Panc1 (cell line): ENCODE measurements around the gene GNS. TPM values are rescaled to one million over a fixed set of nuclear protein-coding genes. Genes with fewer than 3 reads are reported as not detected.

Source experiments
- ATAC-seq: fragments of 200-7000 bp; cut with Tn5 transposase; 2 replicates; pipeline ENCODE4 v1.9.1; 2020; ENCODE audit warnings: mild to moderate bottlenecking, moderate library complexity
- BruUV-seq: library from RNA; stranded (reverse); fragments of 400-500 nt; replicated peaks from 2 replicates; lab custom pipeline; 2021; lab: Mats Ljungman, UMichigan
- CTCF ChIA-PET: fragments of 300-600 bp; sonication (Branson Sonifier 250); formaldehyde crosslinking; loops from one replicate; lab custom pipeline; 2022; ENCODE audit warnings: antibody characterized with exemption; lab: Charles Lee
- POLR2A ChIA-PET: fragments of 300-600 bp; sonication (Branson Sonifier 250); formaldehyde crosslinking; loops from one replicate; lab custom pipeline; 2022; ENCODE audit warnings: antibody characterized with exemption; lab: Charles Lee
- DNase-seq: peaks from one replicate; pipeline ENCODE4 v3.0.0-alpha.2; 2010; ENCODE audit warnings: low read depth, low spot score
- H3K27ac ChIP-seq: 2 replicates; pipeline ENCODE4 v1.5.1; 2011; ENCODE audit warnings: mild to moderate bottlenecking, low read length, inconsistent platforms
- H3K27me3 ChIP-seq: fragments of 200-500 bp; sonication (Bioruptor generic); 2 replicates; pipeline ENCODE4 v1.6.0; 2014; ENCODE audit warnings: low read length, inconsistent platforms; ENCODE audit not compliant: control insufficient read depth, insufficient read depth
- H3K36me3 ChIP-seq: fragments of 200-500 bp; sonication (Bioruptor generic); 2 replicates; pipeline ENCODE4 v1.5.1; 2014; ENCODE audit warnings: inconsistent platforms, mild to moderate bottlenecking, low read length, moderate library complexity; ENCODE audit not compliant: control insufficient read depth, insufficient read depth
- H3K4me1 ChIP-seq: 2 replicates; pipeline ENCODE4 v1.5.1; 2011; ENCODE audit warnings: inconsistent platforms, mild to moderate bottlenecking, low read length, moderate library complexity; ENCODE audit not compliant: control insufficient read depth, insufficient read depth
- H3K4me3 ChIP-seq, 2 experiments: 2 replicates each; pipeline ENCODE4 v1.5.1; 2011 to 2012; ENCODE audit warnings: low read depth in 2 of 2, low read length in 2 of 2, mild to moderate bottlenecking in 2 of 2, inconsistent platforms in 1 of 2, moderate library complexity in 1 of 2
- H3K9me3 ChIP-seq: fragments of 200-500 bp; sonication (Bioruptor generic); 2 replicates; pipeline ENCODE4 v1.5.1; 2014; ENCODE audit warnings: low read depth, mild to moderate bottlenecking, inconsistent platforms, low read length, moderate library complexity; ENCODE audit not compliant: control insufficient read depth, insufficient read depth
- POLR2AphosphoS5 ChIP-seq: IDR thresholded peaks from 2 replicates; pipeline ENCODE4 v1.6.1; 2012; ENCODE audit warnings: mild to moderate bottlenecking, low read depth, low read length, moderate library complexity
- REST ChIP-seq, 2 experiments: IDR thresholded peaks; 2 replicates each; pipeline ENCODE4 v1.6.1; 2011 to 2012; ENCODE audit warnings: low read depth in 2 of 2, control low read depth in 1 of 2, low read length in 1 of 2, mild to moderate bottlenecking in 1 of 2, moderate library complexity in 1 of 2; ENCODE audit not compliant: insufficient read depth in 1 of 2
- SIN3A ChIP-seq: IDR thresholded peaks from 2 replicates; pipeline ENCODE4 v1.6.1; 2012; ENCODE audit warnings: low read depth, mild to moderate bottlenecking, low read length, moderate library complexity, borderline replicate concordance; ENCODE audit not compliant: insufficient read depth
- TCF7L2 ChIP-seq: IDR thresholded peaks from 2 replicates; pipeline ENCODE4 v1.6.1; 2011; ENCODE audit warnings: mild to moderate bottlenecking, low read depth, low read length, inconsistent platforms
- in situ Hi-C: cut with HindIII; loops from 2 replicates; pipeline ENCODE4 v1.10.0; 2016; ENCODE audit warnings: low sequenced_read_pairs, low pct_unique_long_range_greater_than_20kb
- intact Hi-C: fragments of 100-400 bp; cut with micrococcal nuclease; formaldehyde crosslinking; loops from one replicate; pipeline ENCODE4 v1.10.0; 2022; ENCODE audit not compliant: unreplicated experiment
- total RNA-seq: library from RNA; stranded (reverse); gene quantifications from one replicate; pipeline ENCODE4 v1.2.1, GENCODE V29; 2021; ENCODE audit not compliant: unreplicated experiment
- TF ChIP-seq, protein P1 (sequence below): fragments of 450-650 bp; IDR thresholded peaks from 2 replicates; pipeline ENCODE4 v1.5.1; 2017; ENCODE audit warnings: mild to moderate bottlenecking

The GNS gene
- total RNA-seq, 1 experiment from 2014 or later, result 117 TPM

GRCh38 chr12:64747695-64748094, 11.5 kb downstream of the GNS start:
- Histone ChIP-seq H3K27me3 (no peaks in the 10 kb centered on the region), H3K4me3 (no peak overlapping the region), H3K27ac (no peak overlapping the region), H3K4me1 (peaks cover 2% of the 10 kb centered on the region; the same call in 1 of the 2 replicates), H3K9me3 (no peaks in the 10 kb centered on the region), H3K36me3 (peaks cover 25% of the 10 kb centered on the region)
- no TSS peak for BruUV-seq
- ChIA-PET POLR2A (no interaction called here), CTCF (no interaction called here)
- in situ Hi-C loops (no loop called here), intact Hi-C loops (no loop called here)
- TF ChIP-seq REST (IDR thresholded peaks at IDR 0.05; ENCODE audit: insufficient read depth in 1 of 2, low read depth in 2 of 2, low read length in 1 of 2), result no peak
- TF ChIP-seq SIN3A, result no peak
- TF ChIP-seq POLR2AphosphoS5, result no peak
- ATAC-seq, result no peak
- DNase-seq, result no peak

DNA sequence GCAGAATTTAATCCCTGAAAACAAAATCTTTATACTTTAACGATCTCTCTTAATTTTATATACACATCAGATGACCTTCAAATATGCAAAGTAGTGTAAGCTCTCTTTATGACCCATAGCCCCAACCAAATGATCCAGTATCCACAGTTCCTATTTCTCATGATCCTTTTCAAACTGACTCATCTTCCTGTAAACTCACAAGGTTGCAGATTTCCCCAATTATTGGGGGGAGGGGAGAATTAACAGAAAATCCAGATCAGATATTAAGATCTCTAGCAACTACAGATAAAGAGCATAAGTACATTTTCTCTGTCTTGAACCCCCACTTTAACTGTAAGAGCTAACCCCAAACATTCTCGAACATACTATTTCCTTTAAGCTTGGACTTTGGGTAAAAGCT, 12.5 kb downstream of the GNS start:
- Histone ChIP-seq H3K36me3 (peaks cover 19% of the 10 kb centered on the region), H3K27ac (no peak overlapping the region), H3K4me1 (peaks cover 2% of the 10 kb centered on the region; the same call in 1 of the 2 replicates), H3K27me3 (no peaks in the 10 kb centered on the region), H3K9me3 (no peaks in the 10 kb centered on the region), H3K4me3 (no peak overlapping the region)
- no peak for ATAC-seq
- no TSS peak for BruUV-seq
- intact Hi-C loops (no loop called here), in situ Hi-C loops (no loop called here)
- TF ChIP-seq TCF7L2, result no peak
- no peak for TF ChIP-seq SIN3A
- TF ChIP-seq POLR2AphosphoS5, result no peak
- TF ChIP-seq REST (IDR thresholded peaks at IDR 0.05; ENCODE audit: insufficient read depth in 1 of 2, low read depth in 2 of 2, low read length in 1 of 2), result no peak
- TF ChIP-seq, protein P1, sequence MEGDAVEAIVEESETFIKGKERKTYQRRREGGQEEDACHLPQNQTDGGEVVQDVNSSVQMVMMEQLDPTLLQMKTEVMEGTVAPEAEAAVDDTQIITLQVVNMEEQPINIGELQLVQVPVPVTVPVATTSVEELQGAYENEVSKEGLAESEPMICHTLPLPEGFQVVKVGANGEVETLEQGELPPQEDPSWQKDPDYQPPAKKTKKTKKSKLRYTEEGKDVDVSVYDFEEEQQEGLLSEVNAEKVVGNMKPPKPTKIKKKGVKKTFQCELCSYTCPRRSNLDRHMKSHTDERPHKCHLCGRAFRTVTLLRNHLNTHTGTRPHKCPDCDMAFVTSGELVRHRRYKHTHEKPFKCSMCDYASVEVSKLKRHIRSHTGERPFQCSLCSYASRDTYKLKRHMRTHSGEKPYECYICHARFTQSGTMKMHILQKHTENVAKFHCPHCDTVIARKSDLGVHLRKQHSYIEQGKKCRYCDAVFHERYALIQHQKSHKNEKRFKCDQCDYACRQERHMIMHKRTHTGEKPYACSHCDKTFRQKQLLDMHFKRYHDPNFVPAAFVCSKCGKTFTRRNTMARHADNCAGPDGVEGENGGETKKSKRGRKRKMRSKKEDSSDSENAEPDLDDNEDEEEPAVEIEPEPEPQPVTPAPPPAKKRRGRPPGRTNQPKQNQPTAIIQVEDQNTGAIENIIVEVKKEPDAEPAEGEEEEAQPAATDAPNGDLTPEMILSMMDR, result no peak
- CTCF ChIA-PET, result no interaction called here
- DNase-seq, result no peak
- POLR2A ChIA-PET, result no interaction called here
